Hematopoietic multipotent progenitor cell treated with erythropoietin and hydrocortisone succinate and interleukin-3 and kit ligand, for 8 days (in vitro differentiated cells): ENCODE results near the gene PYGB.
"Not testable (repeated sequence)": the region's sequence is repeated elsewhere in the genome, so short reads cannot be mapped to it uniquely, and the experiment has no call there.

Source experiments
- DNase-seq: peaks from one replicate; pipeline ENCODE4 v3.0.0-alpha.2; 2015

PYGB gene

DNA sequence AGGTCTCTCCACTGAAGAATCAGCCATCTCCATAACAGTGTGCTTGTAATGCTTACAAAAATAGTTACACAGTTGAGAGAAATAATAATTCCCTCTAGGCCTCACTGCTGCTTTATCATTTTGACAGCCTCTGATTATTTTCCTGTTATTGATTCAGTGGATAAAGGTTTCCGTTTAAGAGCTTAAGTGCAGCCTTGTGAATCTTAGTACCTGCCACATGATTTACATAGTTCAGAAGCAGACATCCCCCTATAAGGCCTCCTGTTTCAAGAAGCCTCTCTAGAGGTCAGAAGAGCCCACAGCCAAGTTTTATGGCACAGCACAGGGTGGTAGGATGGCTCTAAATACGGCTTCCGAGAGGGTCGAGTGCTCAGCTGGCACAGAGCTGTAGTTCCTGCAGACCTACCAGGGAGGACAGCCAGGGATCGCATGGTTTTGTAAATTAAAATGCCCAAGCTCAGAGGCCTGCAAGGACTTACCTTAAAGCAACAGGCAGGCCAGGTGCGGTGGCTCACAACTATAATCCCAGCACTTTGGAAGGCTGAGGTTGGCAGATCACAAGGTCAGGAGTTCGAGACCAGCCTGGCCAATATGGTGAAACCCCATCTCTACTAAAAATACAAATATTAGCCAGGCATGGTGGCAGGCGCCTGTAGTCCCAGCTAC, 17.6 kb upstream of the PYGB start:
- DNase-seq, result no peak

DNA sequence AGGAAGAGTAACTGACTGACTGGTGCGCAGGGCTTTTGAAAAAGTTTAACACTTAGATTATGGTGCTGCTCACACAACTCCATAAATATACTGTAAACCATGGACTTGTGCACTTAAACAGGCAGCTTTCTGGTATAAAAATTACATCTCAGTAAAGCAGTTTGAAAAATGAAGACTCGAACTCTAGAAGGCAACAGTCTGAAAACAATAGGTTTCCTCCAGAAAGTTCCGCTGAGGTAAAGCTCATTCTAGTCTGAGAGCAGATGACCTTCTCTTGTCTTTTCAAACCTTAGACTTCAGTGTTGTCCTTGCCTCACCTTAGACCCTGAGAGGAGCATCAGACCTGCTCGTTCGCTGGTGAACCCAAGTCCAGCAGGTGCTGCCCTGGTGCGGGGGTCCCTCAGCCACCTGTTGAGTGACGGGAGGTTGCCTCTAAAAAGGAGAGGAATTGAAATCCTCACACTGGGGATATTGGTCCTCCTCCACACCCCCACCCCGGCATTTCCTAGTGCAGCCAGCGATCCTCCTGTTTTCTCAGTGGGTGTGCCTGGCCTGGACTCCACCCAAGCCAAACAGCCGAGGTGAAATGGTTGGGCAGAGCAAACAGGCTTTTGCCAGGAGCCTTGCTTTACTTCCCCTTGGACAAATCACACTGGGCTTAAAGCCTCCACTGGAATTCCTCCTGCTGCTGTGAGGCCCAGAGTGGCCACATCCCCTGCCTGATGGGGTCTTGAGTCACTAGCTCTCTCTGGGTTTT, 14.7 kb upstream of the PYGB start:
- DNase-seq, result no peak

DNA sequence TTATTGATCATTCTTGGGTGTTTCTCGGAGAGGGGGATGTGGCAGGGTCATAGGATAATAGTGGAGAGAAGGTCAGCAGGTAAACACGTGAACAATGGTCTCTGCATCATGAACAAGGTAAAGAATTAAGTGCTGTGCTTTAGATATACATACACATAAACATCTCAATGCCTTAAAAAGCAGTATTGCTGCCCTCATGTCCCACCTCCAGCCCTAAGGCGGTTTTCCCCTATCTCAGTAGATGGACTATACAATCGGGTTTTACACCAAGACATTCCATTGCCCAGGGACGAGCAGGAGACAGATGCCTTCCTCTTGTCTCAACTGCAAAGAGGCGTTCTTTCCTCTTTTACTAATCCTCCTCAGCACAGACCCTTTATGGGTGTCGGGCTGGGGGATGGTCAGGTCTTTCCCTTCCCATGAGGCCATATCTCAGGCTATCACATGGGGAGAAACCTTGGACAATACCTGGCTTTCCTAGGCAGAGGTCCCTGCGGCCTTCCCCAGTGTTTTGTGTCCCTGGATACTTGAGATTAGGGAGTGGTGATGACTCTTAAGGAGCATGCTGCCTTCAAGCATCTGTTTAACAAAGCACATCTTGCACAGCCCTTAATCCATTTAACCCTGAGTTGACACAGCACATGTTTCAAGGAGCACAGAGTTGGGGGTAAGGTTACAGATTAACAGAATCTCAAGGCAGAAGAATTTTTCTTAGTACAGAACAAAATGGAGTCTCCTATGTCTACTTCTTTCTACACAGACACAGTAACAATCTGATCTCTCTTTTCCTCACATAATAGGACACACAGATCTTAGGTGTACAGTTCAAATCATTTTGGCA, 13.7 kb upstream of the PYGB start:
- not testable (repeated sequence) for DNase-seq

DNA sequence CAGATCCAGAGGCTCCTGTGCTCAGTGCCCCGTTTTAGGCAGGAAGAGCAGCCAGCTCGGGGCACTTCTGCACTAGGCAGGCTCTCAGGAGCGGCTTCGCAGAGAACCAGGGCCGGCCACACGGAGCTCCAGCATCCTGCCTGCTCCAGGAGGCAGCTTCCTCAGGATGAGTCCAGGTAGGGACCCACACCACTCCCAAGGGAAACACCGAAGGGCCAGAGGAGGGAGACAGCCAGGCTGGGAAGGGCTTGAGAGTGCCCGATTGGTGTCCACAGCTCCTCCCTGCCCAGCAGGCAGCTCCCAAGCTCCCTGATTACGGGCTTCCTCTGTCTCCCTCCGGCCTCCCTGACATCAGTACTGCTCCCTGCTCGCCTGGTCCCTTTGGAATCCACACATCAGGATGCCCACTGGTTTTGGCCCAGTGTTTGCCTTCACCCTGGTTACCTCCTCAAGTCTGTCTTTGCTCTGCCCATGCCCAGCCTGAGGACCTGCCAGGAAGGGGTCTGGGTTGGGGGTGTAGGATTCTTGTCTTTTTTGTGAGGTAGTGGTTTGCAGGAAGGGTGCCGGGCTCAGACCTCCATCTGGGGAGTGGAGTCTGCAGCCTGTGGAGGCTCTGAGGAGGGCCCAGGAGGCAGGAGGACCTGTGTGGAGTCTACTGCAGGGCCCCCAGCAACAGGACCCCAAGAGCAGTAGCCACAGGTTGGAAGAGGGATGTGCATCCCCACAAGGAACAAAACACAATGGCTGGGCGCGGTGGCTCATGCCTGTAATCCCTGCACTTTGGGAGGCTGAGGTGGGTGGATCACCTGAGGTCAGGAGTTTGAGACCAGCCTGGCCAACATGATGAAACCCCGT, 11.2 kb upstream of the PYGB start:
- no peak for DNase-seq

DNA sequence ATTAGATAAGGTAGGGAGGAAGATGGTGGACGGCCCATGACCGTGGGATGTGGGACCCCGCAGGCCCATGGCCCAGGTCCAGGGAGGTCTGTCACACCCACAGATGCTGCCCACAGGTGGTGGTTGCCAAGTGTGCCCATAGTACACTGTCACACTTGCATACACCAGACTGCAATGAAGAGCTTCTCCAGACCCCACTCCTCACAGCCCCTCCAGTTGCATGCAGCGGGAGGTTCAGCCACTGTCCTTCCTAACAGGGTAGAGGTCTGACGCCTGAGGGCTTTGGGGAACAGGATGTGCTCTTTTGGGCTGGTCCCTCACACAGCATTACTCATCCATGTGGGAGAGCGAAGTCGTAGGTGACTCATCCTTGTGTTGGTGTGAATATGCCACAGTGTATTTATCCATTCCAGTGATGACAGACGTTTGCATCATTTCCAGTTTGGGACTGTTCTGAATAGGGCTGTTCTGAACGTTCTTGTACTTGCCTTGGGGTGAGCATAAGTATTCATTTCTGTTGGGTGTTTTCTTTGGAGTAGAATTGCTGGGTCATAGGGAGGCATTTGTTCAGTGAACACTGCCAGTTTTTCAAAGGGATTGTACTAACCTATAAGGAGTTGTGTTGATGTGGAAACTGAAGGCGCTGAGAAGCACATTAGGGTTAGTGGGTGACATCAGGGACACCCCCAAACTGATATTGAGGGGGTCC, 10.1 kb upstream of the PYGB start:
- peak; percentile 64 for DNase-seq

DNA sequence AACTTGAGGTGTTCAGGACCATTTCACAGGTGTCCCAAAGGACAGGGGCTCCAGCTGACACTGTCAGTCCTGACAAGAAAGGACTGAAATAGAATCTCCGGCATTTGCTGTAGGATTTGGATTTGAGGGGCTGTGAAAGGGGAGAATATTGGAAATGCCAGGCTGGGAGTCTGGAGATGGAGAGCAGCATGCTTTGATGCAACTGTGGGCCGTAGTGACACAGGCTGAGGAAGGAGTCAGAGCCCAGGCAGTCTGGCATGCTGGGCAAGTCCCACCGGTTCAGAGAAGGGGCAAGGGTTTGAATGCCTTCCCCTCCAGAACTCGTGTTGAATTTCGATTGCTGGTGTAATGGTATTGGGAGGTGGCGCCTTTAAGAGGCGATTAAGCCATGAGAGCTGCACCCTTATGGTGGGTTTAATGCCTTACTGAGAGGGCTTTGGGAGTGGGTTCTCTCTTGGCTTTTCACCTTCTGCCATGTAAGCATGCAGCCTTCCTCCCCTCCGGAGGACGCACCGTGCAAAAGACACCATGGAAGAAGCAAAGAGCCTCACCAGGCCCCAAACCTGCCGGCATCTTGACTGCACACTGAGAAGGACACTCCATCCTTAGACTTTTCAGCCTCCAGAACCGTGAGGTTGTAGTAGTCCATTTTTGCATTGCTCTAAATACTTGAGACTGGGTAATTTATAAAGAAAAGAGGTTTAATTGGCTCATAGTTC, 9.4 kb upstream of the PYGB start:
- no peak for DNase-seq

DNA sequence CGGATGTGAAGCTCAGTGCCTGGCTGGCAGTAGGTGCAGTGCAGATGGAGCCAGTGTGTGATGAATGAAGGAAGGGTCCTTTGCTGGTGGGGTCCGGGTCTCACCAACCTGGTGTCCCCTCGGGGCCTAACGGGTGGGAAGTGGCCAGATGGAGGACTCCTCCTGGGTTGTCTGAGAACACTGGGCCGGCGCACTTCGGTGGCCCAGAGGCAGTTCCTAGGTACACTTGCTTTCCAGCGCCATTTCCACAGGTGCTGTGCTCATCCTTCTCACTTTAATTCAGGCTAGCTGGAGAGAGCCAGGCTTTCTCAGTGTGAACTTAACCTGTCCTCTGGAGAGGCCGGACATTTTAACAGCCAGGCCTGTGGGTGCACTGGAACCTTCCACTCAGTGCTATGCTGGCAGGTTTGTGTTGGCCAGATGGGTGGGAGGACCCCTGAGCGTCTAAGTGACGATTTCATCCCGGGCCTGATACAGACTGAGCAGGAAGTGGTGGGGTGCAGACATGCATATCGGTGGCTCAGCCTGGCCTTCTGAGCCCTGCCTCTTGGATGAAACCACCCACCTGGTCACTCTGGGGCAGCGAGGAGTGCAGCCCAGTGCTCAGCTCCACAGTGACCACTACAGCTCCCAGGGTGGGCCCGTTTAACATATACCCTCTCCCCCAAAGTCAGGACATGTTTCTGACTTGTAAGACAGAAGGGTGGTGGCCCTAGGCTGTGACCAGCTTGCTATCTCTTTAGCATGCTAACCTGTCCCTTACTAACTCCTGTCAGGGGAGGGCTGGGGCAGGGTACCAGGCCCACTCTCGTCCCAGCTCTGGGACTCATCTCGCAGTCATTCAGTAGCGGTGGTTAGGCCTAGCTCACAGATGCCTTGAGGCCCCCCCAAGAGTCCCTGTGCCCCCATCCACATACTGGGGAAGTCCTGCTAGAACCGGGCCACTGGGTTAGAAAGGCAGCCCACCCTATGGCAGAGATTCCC, 8.2 kb upstream of the PYGB start:
- DNase-seq, result no peak

DNA sequence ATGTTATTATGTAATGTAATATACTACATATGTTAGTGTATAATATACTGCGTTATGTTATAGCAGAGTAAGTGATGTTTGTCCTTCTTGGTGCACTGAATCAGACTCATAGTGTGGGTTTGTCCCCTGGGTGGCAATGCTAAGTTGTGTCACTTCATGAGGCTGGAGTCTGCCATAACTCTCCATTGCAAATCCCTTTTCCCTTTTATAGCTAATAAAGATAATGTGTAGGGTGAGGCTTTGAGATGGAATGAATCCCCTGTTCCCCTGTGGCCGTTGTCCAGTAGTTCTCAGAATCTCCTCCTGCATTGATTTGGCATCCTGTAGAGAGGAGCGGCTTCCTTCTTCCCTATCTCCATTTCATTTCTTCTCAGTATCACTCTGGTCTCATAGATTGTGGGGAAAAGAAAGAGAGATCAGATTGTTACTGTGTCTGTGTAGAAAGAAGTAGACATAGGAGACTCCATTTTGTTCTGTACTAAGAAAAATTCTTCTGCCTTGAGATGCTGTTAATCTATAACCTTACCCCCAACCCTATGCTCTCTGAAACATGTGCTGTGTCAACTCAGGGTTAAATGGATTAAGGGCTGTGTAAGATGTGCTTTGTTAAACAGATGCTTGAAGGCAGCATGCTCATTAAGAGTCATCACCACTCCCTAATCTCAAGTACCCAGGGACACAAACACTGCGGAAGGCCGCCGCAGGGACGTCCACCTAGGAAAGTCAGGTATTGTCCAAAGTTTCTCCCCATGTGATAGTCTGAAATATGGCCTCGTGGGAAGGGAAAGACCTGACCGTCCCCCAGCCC, 6.8 kb upstream of the PYGB start:
- not testable (repeated sequence) for DNase-seq

DNA sequence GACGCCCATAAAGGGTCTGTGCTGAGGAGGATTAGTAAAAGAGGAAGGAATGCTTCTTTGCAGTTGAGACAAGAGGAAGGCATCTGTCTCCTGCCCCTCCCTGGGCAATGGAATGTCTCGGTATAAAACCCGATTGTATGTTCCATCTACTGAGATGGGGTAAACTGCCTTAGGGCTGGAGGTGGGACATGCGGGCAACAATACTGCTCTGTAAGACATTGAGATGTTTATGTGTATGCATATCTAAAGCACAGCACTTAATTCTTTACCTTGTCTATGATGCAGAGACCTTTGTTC, 6.3 kb upstream of the PYGB start:
- not testable (repeated sequence) for DNase-seq

DNA sequence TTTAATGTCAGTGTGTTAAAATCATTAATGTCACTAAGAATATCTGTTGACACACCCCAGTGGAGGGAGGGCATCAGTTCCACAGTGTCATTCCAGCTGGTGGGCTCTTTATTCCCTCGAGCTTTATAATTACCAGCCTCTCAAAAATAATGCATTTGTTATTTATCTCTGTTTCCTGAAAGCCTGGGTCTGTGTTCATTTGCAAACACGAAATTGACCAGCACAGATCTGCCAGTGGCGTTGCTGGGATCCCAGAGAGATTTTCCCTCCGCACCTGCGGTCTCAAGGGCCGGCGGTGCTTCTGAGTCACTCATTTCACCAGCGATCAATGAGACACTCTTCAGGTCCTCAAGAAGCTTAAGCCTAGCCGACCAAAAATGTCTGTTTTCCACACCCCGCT, 5.7 kb upstream of the PYGB start:
- no peak for DNase-seq

DNA sequence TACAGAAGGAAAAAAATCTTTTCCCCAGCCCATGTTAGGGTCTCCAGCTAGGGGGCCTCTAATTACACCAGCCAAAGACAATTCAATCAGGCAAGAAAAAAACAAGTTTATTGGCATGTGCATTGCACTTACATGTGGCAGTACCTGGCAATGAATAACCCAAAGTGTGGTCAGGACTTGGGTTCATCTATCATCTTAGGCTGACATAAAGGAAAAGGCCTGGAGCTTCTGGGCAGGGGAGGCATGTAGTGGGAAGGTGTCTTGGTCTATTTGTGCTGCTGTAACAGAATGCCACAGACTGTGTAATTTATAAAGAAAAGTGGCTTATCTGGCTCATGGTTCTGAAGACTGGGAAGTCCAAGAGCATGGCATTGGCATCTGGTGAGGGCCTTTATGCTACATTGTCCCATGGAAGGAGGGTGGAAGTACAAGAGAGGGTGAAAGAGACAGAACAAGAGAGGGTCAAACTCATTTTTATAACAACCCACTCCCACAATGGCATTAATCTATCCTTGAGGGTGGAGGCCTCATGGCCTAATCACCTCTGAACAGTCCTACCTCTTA, 4.4 kb upstream of the PYGB start:
- DNase-seq, result no peak

DNA sequence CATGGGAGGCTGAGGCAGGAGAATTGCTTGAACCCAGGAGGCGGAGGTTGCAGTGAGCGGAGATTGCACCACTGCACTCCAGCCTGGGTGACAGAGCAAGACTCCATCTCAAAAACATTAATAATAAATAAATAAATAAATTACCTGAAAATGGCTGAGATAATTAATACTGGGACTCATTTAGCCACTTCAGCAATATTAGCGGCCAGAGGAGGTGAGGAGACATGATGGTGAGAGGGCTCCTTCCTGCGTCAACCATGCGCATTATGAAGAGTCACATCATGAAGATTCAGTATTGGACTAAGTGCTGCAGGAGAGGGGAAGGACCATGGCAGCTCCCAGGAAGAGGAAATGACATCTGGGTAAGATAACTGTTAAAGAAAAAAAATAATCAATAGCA, 2.9 kb upstream of the PYGB start:
- DNase-seq, result no peak

DNA sequence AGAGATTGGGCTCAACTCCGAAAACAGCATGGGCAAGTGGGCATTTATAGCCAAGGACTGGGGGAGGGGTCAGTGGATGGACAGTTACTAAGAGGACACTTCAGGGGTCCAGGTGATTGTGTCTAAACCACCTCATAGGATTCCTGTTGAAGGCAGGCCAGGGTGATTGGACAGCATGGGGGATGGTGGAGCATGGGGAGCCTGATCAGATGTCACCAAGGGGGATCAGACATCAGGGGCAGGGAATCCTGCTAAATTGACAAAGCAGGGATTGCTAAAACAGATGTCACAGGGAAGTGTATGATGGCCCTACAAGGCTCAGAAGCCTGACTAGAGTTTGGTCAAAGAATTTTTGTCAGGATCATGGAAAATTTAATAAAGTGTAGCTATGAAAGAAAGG, 2.4 kb upstream of the PYGB start:
- no peak for DNase-seq

DNA sequence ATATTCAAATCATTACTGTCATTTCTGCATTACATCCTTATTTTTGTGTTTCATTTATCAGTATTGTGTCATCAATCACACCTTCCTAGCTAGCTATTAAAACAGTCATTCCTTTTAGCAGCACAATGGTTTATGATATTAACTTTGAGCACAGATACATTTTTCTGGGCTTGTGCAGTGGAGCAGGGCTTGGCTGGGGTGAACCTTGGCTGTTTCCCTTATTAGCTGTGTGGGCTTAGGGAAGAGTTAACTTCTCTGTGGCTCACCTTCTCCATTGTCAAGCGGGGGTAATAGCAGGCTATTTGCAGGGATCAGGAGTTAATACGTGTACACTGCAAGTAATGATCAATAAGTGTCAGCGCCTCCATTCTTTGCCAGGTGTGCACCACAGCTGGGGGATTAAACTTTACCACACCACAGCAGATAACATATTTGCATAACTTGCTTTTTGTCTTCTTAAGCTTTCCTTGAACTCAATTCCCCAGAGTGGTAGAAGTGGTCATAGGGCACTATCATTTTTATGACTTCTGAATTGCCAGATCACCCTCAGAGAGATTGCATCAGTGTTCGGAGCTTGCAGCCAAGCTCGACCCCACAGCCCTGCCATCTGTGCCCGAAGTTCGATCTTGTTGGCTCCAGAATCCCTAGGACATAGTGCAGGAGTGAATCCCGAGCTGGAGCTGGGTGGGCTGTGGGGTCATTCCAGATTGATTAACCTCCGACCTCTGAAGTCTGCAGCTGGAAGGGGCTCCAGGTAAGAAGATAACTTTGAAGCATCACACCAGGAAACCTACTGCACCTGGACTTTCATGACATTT, 1.5 kb upstream of the PYGB start:
- DNase-seq, result no peak

DNA sequence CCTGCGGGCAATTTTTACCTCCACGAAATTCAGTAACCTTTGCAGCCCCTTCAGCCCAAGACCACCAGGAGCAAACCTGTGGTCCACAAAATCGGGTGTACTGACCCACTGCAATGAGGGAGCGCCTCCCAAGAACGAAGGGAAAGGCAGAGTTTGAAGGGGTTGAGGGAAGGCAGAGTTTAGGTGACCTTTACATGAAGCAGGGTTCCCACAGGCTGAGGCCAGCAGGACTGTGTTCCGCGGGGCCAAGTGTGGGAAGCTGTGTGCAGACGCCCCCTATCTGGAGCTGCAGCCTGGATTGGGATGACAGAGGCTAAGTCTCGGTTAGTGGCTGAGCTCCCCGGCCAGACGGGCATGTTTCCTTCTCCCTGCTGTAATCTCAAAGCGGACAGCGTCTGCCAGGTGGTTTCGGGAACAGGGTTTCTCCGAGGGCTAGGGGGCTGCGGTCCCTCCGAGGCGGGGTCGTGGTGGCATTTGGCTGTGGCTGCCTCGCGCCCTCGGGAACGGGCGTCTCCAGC, 826 bp upstream of the PYGB start:
- peak; percentile 51 for DNase-seq

DNA sequence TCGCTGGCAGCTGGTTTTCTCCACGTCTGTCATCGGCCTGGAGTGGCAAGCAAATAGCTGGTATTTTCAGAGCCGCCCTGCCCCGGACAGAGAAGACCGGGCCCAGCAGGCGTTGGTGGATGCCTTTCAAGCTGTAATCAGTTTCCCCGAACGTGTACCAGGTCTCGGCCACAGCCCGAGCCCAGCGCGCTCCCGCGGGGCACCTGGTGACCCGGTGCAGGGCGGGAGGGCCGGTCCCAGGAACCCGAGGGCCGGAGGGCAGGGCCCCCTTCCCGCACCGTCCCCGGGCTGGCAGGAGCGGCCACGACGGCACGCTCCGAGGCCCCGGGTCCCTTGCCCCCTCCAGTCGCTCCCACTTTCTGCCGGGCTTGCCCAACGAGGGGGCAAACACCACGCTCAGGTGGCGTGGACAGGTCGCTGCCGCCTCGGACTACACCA, 348 bp upstream of the PYGB start:
- DNase-seq, result peak; percentile 28

DNA sequence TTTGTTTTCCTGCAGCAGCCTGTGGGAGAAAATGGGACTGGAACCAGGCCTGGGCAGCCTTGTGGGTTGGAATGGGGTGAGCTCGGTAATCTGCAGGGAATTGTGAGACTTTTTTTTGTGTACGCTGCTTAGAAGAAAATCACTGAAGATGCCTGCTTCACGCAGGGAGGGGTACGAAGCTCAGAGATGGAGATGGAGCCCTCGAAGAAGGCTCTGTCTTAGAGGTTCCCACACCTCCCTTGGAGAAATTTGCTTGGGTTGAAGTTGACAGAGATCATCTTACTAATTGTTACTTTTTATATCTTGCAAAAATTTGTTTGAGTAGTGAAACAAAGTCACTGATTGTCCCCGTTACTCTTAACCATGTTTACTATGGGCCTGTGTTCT, 894 bp downstream of the PYGB start:
- no peak for DNase-seq
